Glutamatergic neuron (in vitro differentiated cells): ENCODE results near the gene TMED5. TPM values are rescaled to one million over a fixed set of nuclear protein-coding genes. Genes with fewer than 3 reads are reported as not detected.

Experiments used
- DNase-seq: peaks from one replicate; pipeline ENCODE4 v3.0.0; 2022
- H3K27ac Mint-ChIP-seq: one replicate; pipeline ENCODE4 v1.8.0; 2020; ENCODE audit warnings: mild to moderate bottlenecking, mixed read lengths, inconsistent platforms; ENCODE audit not compliant: unreplicated experiment
- H3K27me3 Mint-ChIP-seq: one replicate; pipeline ENCODE4 v1.8.0; 2020; ENCODE audit warnings: mild to moderate bottlenecking, moderate library complexity, mixed read lengths, inconsistent platforms; ENCODE audit not compliant: unreplicated experiment
- H3K36me3 Mint-ChIP-seq: one replicate; pipeline ENCODE4 v1.8.0; 2020; ENCODE audit warnings: mild to moderate bottlenecking, mixed read lengths, inconsistent platforms; ENCODE audit not compliant: unreplicated experiment
- H3K4me1 Mint-ChIP-seq: one replicate; pipeline ENCODE4 v1.8.0; 2020; ENCODE audit warnings: mild to moderate bottlenecking, low read depth, mixed read lengths, inconsistent platforms; ENCODE audit not compliant: unreplicated experiment
- H3K4me3 Mint-ChIP-seq: one replicate; pipeline ENCODE4 v1.8.0; 2020; ENCODE audit warnings: mild to moderate bottlenecking, mixed read lengths, inconsistent platforms; ENCODE audit not compliant: unreplicated experiment
- H3K9me3 Mint-ChIP-seq: one replicate; pipeline ENCODE4 v1.8.0; 2020; ENCODE audit warnings: mild to moderate bottlenecking, moderate library complexity, mixed read lengths, inconsistent platforms; ENCODE audit not compliant: unreplicated experiment
- total RNA-seq: library from RNA; stranded (reverse); fragmentation: NEBNext Ultra II Directional; extraction: Animal tissue kit (Norgen Biotek cat#: 25700); gene quantifications from one replicate; pipeline ENCODE4 v1.2.1, GENCODE V29; 2021; ENCODE audit not compliant: unreplicated experiment
- TF ChIP-seq, protein P1 (sequence below): fragments of 200-600 bp; sonication (generic); IDR thresholded peaks from one replicate; pipeline ENCODE4 v1.5.0; 2021; ENCODE audit not compliant: partially characterized antibody, unreplicated experiment

TMED5 gene
- total RNA-seq, 1 donor from 2014 or later: 24.2 TPM

DNA sequence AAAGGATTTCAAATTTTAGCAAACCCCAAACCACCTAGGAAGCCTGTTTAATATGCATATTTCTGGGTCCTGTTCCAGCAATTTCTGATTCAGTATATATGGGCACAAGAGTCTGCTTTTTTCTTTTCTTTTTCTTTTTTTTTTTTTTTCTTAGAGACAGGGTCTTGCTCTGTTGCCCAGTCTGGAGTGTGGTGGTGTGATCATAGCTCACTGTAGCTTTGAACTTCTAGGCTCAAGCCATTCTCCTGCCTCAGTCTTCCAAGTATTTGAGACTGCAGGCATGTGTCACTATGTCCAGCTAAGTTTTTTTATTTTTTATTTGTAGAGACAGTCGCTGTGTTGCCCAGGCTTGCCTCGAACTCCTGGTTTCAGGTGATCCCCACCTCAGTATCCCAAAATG is 35.1 kb upstream of the TMED5 start:
- no peaks in the 10 kb centered on the region for H3K4me1 Mint-ChIP-seq
- peaks cover 1% of the 10 kb centered on the region for H3K27me3 Mint-ChIP-seq
- no peak for DNase-seq
- TF ChIP-seq, protein P1, sequence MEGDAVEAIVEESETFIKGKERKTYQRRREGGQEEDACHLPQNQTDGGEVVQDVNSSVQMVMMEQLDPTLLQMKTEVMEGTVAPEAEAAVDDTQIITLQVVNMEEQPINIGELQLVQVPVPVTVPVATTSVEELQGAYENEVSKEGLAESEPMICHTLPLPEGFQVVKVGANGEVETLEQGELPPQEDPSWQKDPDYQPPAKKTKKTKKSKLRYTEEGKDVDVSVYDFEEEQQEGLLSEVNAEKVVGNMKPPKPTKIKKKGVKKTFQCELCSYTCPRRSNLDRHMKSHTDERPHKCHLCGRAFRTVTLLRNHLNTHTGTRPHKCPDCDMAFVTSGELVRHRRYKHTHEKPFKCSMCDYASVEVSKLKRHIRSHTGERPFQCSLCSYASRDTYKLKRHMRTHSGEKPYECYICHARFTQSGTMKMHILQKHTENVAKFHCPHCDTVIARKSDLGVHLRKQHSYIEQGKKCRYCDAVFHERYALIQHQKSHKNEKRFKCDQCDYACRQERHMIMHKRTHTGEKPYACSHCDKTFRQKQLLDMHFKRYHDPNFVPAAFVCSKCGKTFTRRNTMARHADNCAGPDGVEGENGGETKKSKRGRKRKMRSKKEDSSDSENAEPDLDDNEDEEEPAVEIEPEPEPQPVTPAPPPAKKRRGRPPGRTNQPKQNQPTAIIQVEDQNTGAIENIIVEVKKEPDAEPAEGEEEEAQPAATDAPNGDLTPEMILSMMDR: no peak
- no peak overlapping the region for H3K27ac Mint-ChIP-seq
- H3K9me3 Mint-ChIP-seq: no peaks in the 10 kb centered on the region
- no peak overlapping the region for H3K4me3 Mint-ChIP-seq
- no peaks in the 10 kb centered on the region for H3K36me3 Mint-ChIP-seq

DNA sequence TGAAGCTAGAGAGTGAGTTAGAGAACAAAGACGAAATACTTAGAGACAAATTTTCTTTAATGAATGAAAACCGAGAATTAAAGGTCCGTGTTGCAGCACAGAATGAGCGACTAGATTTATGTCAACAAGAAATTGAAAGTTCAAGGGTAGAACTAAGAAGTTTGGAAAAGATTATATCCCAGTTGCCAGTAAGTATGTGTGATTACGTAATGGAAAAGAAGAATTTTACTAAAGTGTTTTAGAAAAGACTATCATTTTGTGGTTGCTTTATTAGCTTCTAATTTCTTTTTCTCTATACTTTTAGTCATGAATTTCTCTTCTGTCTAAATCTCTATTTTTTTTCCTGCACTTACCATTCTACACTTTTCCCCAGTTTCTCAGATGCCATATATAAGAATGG is 27.0 kb upstream of the TMED5 start:
- Mint-ChIP-seq H3K27ac (no peak overlapping the region), H3K27me3 (no peaks in the 10 kb centered on the region), H3K36me3 (no peaks in the 10 kb centered on the region), H3K9me3 (no peaks in the 10 kb centered on the region), H3K4me3 (no peak overlapping the region), H3K4me1 (no peaks in the 10 kb centered on the region)
- no peak for DNase-seq
- TF ChIP-seq, protein P1: no peak

DNA sequence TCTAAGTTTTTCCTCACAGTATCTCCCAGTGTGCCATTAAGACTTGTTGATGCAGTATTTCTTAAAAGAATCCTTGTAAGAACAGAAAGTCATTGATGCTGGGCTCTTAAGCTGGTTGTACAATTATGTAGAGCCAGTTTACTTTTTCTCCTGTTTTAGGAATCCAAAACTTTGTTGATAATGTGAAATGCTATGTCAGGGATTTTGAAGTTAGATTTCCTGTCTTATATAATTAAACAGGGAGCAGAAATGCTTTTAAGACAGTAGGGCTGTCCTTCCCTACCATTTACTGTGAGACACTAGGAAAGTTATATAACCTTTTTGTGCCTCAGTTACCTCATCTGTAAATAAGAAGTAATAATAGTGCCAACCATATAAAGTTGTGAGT is 26.3 kb upstream of the TMED5 start:
- DNase-seq: no peak
- H3K36me3 Mint-ChIP-seq: no peaks in the 10 kb centered on the region
- no peaks in the 10 kb centered on the region for H3K27me3 Mint-ChIP-seq
- no peaks in the 10 kb centered on the region for H3K4me1 Mint-ChIP-seq
- no peaks in the 10 kb centered on the region for H3K9me3 Mint-ChIP-seq
- no peak overlapping the region for H3K27ac Mint-ChIP-seq
- TF ChIP-seq, protein P1: no peak
- no peak overlapping the region for H3K4me3 Mint-ChIP-seq

DNA sequence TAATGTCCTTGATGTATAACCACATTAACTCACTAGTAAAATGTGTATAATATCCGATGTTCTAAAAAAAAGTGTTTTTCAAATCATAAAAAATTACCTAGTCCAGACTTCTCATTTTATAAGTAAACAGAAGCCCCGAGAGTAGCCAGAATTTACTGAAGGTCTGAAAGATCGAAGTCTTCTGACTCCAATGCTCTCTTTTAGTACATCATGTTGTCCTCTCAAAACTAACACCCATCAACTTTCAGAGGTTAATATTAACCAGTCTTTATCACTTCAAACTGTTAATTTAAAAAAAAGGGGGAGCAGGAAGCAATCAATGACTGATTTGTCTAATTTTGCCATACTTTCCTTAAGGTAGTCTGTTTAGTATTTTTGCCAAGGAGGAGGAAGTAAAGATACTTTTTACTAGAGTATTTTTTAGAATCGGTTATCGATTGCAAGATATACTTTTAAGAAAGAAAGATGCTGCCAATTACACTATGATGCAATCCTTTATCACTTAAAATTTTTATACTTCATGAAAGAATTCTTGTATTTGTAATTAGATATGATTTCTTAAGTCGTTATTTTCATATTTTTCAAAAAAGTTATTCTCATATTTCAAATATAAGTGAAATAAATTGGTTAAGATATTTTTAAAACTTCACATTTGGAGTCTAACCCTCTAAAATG is 25.8 kb upstream of the TMED5 start:
- no peak overlapping the region for H3K27ac Mint-ChIP-seq

DNA sequence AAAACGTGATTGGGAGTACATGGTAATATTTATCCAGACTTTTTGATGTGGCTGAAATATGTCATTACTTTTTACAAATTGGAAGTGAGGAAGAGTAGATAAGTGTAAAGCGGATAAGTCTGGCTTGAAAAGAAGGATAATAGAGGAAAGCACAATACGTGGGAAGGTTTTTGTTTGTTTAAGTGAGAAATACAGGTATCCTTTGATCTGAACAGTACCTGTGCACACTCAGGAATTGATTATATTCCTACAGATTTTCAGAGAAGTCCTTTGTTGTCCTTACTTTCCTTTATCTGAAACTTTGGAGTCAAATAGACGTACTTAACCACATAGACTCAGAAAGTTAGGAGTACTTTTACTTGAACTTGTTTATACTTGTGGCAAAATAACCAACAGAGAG is 20.5 kb upstream of the TMED5 start:
- TF ChIP-seq, protein P1: no peak
- H3K4me1 Mint-ChIP-seq: no peaks in the 10 kb centered on the region
- H3K27ac Mint-ChIP-seq: no peak overlapping the region
- H3K27me3 Mint-ChIP-seq: peaks cover 1% of the 10 kb centered on the region
- no peaks in the 10 kb centered on the region for H3K36me3 Mint-ChIP-seq
- H3K4me3 Mint-ChIP-seq: no peak overlapping the region
- no peak for DNase-seq
- no peaks in the 10 kb centered on the region for H3K9me3 Mint-ChIP-seq

More for the DNA sequence above, 25.8 kb upstream of the TMED5 start:
- no peaks in the 10 kb centered on the region for H3K9me3 Mint-ChIP-seq
- H3K4me3 Mint-ChIP-seq: no peak overlapping the region
- H3K4me1 Mint-ChIP-seq: no peaks in the 10 kb centered on the region
- H3K27me3 Mint-ChIP-seq: no peaks in the 10 kb centered on the region
- TF ChIP-seq, protein P1: no peak
- H3K36me3 Mint-ChIP-seq: no peaks in the 10 kb centered on the region
- DNase-seq: no peak
